HL-60/S4 treated with retinoic acid at 250 ng/mL for 4 days and 3 days (cell line): Measurements from ENCODE around the gene SETMAR.
"Not testable (repeated sequence)": the region's sequence is repeated elsewhere in the genome, so short reads cannot be mapped to it uniquely, and the experiment has no call there.

Experiments used
- in situ Hi-C: fragments of 300-500 bp; cut with MboI; formaldehyde crosslinking; loops from 2 replicates; pipeline ENCODE4 v1.7.0; 2022; ENCODE audit warnings: low sequenced_read_pairs

SETMAR gene

DNA sequence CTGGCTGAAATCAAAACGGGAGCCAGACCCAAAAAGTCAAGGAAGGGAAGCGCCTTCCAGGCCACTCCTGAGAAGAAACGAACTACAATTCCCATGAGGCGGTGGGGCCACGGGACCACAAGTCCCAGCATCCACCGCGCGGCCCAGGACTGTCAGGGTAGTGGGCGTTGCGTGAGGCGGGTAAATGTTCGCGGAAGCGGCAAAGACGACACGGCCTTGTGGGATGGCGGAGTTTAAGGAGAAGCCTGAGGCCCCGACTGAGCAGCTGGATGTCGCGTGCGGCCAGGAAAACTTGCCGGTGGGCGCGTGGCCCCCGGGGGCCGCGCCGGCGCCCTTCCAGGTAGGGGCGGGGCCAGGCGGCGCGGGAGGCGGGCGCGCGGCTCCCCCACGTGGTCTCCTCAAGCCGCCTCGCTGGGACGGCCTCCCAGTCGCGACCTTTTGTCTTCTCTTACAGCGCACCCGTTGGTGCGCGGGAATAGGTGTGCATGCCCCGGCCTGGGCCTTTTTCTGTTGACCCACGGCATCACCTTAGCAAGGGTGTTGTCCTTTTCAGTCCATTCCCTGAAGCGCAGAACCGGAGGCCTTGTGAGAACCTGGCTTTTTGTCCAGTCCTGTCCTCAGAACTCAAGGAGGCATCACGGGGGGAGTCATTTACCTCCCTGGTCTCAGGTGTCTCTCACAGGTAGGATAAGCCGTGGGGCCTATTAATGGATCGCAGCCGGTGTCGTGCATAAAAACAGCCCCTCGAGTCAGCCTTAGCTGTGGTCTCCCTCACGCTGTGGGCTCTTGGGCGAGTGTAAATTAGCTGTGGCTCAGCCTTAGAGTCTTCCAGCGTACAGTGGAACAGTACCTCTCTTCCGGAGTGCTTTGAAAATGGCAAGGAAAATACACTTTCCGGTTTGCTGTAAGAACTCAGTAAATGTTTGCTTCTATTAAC is at the start of gene SETMAR:
TSS of gene SETMAR (plus strand) at position 183 of the 937 bp plus-strand sequence. CDS start at position 185, 2 bp downstream.
- in situ Hi-C loops, result no loop called here

DNA sequence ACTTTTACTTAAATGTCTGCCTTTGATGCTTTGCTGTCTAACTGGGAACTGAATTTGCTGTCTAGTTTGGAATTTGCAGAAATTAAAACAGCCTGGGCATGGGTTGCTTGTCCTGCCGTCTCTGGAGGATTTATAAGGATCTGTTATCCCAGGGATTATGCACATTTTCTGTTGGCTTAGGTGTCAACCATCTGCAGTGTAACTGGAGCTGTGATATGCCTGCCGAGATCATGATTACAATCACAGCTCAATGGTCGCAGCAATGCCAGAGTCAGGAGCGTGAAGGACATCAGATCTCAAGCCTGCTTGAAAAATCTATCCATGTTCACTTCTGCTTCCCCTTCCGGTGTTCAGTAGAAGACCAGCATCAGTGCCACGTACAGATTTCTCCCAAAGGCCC is 41.8 kb upstream of the SETMAR start:
- in situ Hi-C loops, result no loop called here

DNA sequence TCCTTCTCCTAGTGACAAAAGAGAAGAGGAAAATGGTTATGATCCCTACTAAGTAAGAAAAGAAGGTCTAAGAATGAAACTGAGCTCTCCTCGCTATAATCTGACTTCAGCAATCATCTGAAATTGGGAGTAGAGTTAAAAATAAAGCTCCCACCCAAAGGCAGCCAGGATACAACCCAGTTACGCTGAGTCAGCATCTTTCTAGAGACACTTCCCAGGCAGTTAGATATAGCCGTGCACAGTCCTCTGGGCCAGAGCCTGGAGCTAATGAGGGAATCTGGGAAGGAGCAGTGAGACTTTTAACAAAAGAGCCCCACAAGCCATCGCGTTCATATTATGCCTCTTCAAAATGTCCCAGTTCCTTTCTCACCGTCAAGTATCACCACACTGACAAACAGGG is 39.1 kb upstream of the SETMAR start:
- in situ Hi-C loops, result no loop called here

DNA sequence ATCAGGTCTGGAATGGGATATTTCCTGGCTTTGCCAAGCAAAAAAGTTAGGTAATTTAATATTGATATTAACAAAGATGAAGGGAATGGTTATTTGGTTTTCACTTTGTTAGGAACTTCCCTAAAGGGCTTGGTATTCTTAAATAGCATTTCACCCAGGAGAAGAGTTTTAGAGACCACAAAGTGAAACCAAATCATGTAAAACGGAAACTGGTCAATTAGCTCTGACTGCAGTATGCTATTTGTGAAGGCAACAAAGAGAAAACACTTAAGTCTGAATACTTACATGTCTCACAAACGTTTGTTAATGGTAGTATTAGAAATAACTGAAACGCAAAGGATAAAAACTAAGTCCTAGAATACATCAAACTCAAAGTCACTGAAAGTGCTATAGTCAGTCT is 32.4 kb upstream of the SETMAR start:
- in situ Hi-C loops, result no loop called here

DNA sequence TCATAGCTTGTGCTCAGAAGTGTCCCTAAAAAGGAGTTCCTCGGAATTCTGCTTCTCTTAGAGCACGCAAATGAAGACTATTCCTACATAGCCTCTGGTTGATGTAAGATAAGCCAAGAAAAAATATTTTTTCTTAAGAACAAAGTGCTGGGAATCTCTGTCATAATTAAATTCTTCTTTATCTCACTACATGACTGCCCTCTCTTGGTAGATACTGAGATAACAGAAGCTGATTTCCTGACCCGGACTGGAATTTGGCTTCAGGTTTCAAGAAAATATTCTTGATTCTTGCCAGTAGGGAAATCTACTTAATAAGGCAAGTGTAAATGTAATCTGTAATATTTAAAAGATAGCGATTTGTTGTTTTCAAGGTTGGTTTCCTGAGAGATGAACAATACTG is 31.3 kb upstream of the SETMAR start:
- in situ Hi-C loops, result no loop called here

DNA sequence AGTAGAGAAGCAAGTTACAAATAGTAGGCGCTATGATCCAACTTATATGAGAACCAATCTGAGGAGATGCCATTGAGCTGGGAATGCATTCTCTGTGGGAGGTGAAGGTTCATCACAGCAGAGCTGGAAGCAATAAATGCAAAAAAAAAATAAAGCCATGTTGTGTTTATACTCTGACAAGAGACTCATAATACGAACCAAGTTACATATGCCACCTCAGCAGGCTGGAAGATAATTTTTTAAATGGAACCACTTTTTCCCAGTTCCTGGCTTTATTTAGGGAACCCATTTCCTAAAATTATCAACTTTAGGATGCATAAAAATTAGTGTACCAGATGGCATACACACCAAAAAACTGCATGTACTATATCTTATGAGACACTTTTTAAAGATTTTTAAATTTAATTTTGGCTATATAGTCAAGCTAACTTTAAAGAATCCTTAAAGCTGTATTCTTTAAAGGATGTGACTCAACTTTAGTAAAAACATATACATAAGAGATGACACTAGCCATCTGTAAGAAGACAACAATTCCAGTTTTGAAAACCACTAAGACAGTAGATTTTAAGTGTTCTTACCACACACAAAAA is 23.6 kb upstream of the SETMAR start:
- in situ Hi-C loops, result loop anchor here (25.0 kb wide), 1 partner anchor 1092 kb away; the partner anchor contains the start of gene CRBN

DNA sequence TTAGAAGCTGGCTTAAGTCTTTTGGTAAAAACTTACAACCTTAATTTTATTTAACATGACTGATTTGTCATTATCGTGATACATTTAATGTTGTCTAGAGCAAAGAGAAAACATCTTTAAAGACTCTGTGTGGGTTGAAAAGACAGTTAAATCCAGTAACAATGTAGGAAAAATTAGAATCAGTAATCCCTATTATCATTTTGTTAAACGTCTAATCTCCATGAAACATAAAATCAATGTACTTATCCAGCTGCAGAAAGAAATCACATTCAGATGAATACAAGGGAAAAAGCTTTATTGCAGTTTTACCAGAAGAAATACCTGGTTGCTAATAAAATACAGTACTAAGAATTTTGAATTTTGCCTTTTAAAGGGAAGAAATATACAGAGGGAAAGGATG is 21.2 kb upstream of the SETMAR start:
- in situ Hi-C loops, result loop anchor here (25.0 kb wide), 1 partner anchor 1095 kb away; the partner anchor contains the start of gene CRBN

DNA sequence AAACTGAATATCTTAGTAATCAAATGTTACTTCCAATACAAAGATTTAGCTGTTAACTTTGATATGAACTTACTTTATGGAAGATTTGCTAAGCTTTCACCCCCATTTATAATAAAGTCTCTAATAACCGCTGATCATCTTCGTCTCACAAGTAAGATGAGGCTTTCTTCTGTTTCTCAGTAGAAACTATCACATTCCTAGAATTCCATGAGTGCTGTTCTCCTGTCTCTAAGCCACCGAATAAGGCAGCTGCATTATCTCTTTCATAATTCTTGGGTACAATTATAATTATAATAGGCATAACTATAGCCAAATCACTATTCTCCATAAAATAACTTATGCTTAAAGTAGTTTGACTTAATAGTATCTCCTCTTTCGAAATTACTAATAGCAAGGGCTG is 18.3 kb upstream of the SETMAR start:
- in situ Hi-C loops, result loop anchor here (25.0 kb wide), 1 partner anchor 1098 kb away; the partner anchor contains the start of gene CRBN

DNA sequence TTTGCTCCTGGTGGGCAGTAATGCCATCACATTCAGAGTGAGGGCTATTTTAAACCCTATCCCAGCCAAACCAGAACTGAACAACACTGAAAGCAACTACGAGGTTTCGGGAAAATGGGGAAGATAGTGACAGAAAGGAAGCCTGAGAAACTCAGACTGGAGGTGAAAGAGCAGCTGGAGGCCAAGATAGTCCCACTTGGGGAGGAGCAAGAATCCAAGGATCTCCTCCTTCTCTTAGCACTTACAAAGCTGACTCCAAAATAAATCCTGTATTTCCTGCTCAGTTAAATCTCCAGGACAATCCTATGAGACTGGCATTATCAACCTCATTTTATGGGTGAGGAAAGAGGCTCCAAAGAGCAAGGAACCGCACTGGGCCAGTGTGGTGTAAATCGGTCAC is 14.1 kb upstream of the SETMAR start:
- in situ Hi-C loops, result loop anchor here (25.0 kb wide), 1 partner anchor 1102 kb away; the partner anchor contains the start of gene CRBN

DNA sequence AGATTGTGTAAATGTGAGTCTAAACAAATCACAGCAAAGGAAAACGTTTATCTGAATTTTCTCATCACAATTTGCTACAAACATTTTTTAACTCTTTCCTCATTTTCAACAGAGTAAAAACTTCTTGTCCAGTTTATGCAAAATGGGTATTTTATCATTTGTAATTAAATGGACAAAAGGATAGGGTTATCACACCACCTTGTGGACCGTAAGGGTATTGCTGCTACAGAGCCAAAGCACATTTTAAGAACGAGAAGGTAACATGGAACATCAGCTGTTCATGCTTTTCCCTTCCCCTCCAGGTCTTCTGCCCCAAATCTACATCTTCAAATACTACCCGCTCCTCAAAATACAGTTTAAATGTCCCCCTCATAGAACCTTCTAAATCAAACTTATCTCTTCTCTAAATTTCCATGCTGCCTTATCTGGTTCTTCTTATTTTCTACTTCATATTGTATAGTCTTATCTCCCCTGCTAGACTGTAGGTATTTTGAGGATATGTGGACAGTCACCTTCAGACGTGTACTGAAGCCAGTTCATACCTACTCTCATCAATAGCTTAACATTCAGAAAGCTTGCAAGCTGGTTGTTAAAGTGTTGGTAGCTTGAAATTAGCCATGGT is 12.8 kb upstream of the SETMAR start:
- in situ Hi-C loops, result loop anchor here (25.0 kb wide), 1 partner anchor 1103 kb away; the partner anchor contains the start of gene CRBN

DNA sequence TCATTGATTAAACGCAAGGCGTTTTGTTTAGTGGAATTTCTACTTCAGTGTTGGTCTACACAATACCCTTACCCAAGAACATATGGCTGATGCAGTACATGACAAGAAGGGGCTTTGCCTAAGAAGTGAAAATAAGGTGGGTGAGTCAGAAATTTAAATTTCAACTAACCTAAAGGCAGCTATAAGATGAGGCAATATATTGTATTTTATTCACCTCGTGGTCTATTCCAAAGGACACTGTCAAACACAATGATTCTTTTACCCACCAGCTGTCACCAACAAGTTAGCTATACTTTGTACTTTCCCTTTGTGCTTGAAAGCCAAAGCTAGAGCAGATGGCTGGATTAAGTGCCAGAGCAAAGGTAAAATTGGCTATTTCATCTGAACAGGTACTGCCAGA is 10.9 kb upstream of the SETMAR start:
- in situ Hi-C loops, result loop anchor here (25.0 kb wide), 1 partner anchor 1105 kb away; the partner anchor contains the start of gene CRBN

DNA sequence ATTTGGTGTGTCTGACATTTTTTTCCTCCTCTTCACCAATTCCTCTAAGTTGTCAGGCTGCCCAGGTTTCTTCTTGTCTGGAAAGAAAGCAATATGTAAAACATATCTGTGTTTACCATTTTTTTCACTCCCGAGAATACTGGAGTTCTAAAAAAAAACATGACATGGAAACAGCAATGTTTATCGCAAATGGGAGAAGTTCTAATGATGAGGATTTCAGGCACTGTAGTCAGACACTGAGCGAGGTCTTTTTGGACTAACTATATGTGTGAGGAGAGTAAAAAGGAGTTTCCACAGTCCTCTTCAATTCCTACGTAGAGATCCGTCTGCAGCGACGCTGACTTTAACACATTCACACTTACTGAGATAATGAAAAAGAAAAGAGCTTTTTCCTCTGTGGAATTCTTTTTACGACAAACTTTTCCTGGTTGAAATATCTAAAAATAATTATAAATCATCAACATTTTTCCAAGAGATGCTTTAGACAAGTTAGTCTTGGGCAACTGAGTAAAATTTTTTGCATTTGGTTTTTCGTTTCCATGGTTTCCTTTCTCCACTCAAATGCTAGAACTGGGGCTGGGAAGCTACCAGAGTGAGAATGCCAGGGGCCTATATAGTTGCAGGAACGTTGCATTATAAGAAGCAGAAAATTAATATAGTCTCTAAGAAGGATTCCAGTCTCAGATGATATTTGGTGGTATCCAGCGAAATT is 8.4 kb upstream of the SETMAR start:
- in situ Hi-C loops, result loop anchor here (25.0 kb wide), 1 partner anchor 1107 kb away; the partner anchor contains the start of gene CRBN

DNA sequence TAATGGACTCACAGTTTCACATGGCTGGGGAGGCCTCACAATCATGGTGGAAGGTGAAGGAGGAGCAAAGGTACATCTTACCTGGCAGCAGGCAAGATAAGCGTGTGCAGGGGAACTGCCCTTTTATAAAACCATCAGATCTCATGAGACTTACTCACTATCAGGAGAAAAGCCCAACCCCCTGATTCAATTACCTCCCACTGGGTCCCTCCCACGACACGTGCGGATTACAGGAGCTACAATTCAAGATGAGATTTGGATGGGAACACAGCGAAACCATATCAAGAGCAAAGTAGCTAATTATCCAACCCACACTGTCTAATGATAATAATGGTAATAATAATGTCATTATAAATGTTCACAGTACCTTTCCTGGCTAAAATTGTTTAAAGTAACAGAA is 6.7 kb upstream of the SETMAR start:
- in situ Hi-C loops, result loop anchor here (25.0 kb wide), 1 partner anchor 1109 kb away; the partner anchor contains the start of gene CRBN

DNA sequence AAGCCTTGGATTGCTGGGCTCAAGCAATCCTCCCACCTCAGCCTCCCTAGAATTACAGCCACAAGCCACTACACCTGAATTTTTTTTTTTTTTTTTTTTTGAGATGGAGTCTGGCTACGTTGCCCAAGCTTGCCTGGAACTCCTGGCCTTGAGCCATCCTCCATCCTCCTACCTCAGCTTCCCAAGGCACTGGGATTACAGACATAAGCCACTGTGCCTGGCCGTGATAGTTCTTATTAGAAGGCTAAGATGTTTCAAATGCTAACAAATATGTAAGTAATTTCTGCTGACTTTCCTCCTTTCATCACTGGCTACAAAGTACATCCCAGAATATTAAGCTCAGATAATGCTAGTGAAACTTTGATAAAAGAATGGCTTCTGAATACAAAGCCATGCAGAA is 5.7 kb upstream of the SETMAR start:
- in situ Hi-C loops, result loop anchor here (25.0 kb wide), 1 partner anchor 1110 kb away; the partner anchor contains the start of gene CRBN

DNA sequence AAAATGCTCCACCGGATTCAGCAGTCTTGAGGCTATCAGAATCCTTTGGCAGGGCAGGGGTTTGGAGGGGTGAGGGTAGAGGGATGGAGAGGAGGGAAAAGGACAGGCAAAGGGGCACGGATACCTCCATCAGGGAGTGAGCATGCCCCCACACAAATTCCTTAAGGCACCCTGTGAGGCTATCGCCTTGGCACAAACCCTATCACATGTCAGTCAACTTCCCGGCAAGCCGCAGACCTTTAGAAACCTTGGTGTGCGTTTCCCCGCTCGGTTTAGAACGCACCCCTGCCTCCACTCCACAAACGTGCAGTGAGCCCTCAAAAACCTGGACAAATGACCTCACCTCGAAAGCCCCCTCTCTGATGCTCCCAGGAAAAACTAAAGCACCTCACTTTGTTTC is 422 bp upstream of the SETMAR start:
- in situ Hi-C loops, result no loop called here

DNA sequence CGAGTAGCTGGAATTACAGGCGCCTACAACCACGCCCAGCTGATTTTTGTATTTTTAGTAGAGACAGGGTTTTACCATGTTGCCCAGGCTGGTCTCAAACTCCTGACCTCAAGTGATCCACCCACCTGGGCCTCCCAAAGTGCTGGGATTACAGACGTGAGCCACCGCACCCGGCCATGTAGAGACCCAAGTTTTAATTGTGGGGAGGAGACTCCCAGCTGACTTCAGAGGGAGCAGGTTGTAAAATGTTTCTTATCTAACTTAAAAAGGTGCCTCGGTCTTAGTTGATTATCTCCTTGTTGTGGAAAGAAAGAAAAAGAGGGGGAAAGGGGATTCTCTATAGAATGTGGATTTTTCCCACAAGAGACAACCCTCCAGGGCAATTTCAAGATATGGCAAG is 2.0 kb downstream of the SETMAR start:
- in situ Hi-C loops, result not testable (repeated sequence)

DNA sequence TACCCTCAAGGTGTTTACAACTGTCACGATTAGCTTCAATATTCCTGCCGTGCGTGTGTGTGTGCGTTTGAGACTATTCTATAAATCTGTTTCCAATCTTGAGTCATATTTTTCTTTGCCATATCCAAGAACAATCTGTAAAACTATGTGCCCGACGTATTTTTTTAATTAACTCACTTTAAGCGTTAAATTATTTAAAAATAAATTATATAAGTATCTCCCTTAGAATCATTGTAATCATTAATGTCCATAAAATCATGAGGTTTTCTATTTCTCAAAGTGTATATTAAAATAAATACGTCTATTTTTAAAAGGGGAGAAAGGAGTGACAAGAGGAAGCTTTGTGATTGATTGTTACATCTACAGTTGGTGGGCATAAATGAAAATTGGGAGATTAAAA is 2.9 kb downstream of the SETMAR start:
- in situ Hi-C loops, result no loop called here

DNA sequence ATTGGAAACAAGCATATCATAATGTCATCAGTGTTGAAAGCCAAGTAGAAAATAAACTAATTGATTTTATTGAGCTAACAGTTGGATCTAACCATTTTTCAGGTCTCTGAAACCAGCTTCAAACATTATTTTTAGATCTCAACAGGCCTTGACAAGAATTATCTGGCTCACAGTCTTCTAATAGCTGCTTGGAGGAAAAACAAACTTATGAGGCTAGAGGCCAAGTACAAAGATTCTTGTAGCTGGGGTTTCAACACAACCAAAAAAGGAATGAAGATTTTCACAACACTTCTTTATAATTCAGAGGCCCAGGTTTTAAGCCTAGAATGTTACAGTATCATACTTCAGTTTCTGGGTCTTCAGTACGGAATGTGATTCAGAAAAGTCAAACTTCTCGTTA is 3.7 kb downstream of the SETMAR start:
- in situ Hi-C loops, result no loop called here

DNA sequence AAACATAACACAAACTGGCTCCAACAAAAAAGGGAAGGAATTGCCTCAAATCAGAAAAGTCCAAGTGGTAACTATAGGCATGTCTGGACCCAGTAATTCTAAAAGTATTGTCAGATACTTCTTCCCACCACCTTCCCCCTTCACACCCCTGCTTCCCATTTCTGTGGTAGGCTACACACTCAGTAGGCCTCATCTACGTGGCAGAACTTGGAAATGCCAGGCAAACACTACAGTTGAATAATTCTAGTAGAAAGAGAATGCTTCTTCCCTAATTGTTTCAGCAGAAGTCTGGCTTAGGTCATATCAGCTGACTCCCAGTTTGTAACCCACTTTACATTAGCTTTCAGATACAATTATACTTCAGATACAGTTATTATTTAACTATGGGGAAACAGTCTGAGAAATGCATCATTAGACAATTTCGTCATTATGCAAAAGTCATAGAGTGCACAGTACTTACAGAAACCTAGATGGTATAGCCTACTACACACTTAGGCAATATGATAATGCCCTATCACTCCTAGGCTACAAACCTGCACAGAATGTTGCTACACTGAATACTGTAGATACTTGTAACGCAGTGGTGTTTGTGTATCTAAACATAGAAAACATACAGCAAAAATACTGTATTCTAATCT is 6.4 kb downstream of the SETMAR start:
- in situ Hi-C loops, result no loop called here

DNA sequence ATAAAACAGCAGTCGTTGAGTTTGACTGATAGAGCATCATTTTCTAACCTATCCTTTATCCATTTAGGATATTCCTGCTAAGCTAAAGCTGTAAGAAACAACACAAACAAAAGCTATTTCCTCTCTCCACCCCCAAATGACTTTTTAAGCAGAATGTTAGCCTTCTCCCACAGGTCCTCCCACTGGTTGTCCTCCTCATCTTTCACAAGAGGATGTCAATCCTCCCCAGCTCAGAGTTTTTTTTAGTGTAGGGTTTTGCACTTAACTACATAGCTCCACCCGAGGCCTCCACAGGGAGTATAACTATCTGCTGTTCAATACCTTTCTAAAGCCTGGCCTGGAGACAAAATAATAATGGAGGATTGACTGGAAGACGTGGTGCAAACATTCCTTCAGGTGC is 7.8 kb downstream of the SETMAR start:
- in situ Hi-C loops, result no loop called here
